Measurements from ENCODE around the gene MRPS27.

DNA sequence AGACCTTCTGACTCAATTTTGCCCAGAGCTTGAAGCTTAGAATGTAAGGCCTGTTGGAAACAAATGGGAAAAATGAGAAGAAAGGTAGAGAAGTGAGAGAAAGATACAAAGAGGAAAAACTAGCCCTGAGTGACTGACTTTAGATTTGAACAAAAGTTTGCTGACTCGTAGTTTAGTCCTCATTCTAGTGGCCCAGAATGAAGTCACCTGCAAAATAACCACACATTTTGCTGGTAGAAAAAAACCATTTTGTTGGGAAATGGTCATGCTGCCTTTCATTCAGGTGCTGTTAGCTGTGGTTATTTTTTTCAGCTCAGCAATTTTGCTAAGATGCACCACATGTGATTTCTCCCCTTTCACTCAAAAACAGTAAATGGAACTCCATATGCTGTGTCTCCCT lies 98.9 kb downstream of the MRPS27 start:
- TF ChIP-seq POLR2A (IDR thresholded peaks at IDR 0.05) (no peak), CTCF (IDR thresholded peaks at IDR 0.05) (no peak), POLR2AphosphoS5 (IDR thresholded peaks at IDR 0.05) (no peak), EP300 (IDR thresholded peaks at IDR 0.05) (no peak)

All from stomach (tissue), 4 donors.